OCI-LY7 (cell line): ENCODE results near the gene ARHGEF3. TPM values are rescaled to one million over a fixed set of nuclear protein-coding genes. Genes with fewer than 3 reads are reported as not detected.

Source experiments
- BruUV-seq: library from RNA; stranded (reverse); fragments of 400-500 nt; replicated peaks from 2 replicates; lab custom pipeline; 2021; lab: Mats Ljungman, UMichigan
- CTCF ChIA-PET: fragments of 300-600 bp; sonication (Branson Sonifier 250); formaldehyde crosslinking; loops from one replicate; lab custom pipeline; 2022; ENCODE audit warnings: antibody characterized with exemption; ENCODE audit not compliant: unreplicated experiment; lab: Charles Lee
- POLR2A ChIA-PET: fragments of 300-600 bp; sonication (Branson Sonifier 250); formaldehyde crosslinking; loops from one replicate; lab custom pipeline; 2022; ENCODE audit warnings: antibody characterized with exemption; lab: Charles Lee
- DNase-seq: peaks from one replicate; pipeline ENCODE4 v3.0.0-alpha.2; 2015; ENCODE audit warnings: low spot score
- H2AFZ ChIP-seq: fragments of 200-600 bp; sonication (generic), shearing (Covaris generic); 2 replicates; pipeline ENCODE4 v1.6.1; 2014; ENCODE audit warnings: mild to moderate bottlenecking, antibody characterized with exemption, low read length, moderate library complexity
- H3K27ac ChIP-seq: fragments of 200-600 bp; sonication (generic); 2 replicates; pipeline ENCODE4 v1.5.1; 2014; ENCODE audit warnings: mixed run types, low read depth, mild to moderate bottlenecking, moderate library complexity, low read length, inconsistent platforms; ENCODE audit not compliant: poor library complexity, severe bottlenecking
- H3K36me3 ChIP-seq: fragments of 200-600 bp; sonication (generic); 2 replicates; pipeline ENCODE4 v1.6.1; 2014; ENCODE audit warnings: mild to moderate bottlenecking, antibody characterized with exemption, low read length, moderate library complexity, mixed read lengths; ENCODE audit not compliant: insufficient read depth
- H3K4me1 ChIP-seq: fragments of 200-600 bp; sonication (generic); 2 replicates; pipeline ENCODE4 v1.5.1; 2014; ENCODE audit warnings: mild to moderate bottlenecking, low read length; ENCODE audit not compliant: insufficient read depth, poor library complexity, severe bottlenecking
- H3K4me2 ChIP-seq: fragments of 200-600 bp; sonication (generic); 2 replicates; pipeline ENCODE4 v1.6.1; 2014; ENCODE audit warnings: mild to moderate bottlenecking, low read length
- H3K4me3 ChIP-seq: fragments of 200-600 bp; sonication (generic); 2 replicates; pipeline ENCODE4 v1.5.1; 2014; ENCODE audit warnings: mild to moderate bottlenecking, low read depth, low read length; ENCODE audit not compliant: poor library complexity, severe bottlenecking
- H3K79me2 ChIP-seq: fragments of 200-600 bp; sonication (generic); 2 replicates; pipeline ENCODE4 v1.6.1; 2016; ENCODE audit warnings: low read depth, mild to moderate bottlenecking, low read length, moderate library complexity, mixed read lengths; ENCODE audit not compliant: insufficient read depth
- H3K9me2 ChIP-seq: fragments of 200-600 bp; sonication (generic); 2 replicates; pipeline ENCODE4 v1.6.1; 2016; ENCODE audit warnings: mild to moderate bottlenecking, low read length, mixed read lengths; ENCODE audit not compliant: insufficient read depth
- H3K9me3 ChIP-seq: fragments of 200-600 bp; sonication (generic); 2 replicates; pipeline ENCODE4 v1.6.1; 2014; ENCODE audit warnings: mild to moderate bottlenecking, mixed run types, low read length, mixed read lengths
- H4K20me1 ChIP-seq: fragments of 200-600 bp; sonication (generic); 2 replicates; pipeline ENCODE4 v1.6.1; 2014; ENCODE audit warnings: mild to moderate bottlenecking, antibody characterized with exemption, low read length, moderate library complexity, mixed read lengths; ENCODE audit not compliant: insufficient read depth
- CTCF ChIP-seq: fragments of 200-600 bp; sonication (generic); conservative IDR thresholded peaks from 2 replicates; pipeline ENCODE4 v1.5.1; 2014; ENCODE audit warnings: mild to moderate bottlenecking, antibody characterized with exemption, low read length, moderate library complexity, mixed read lengths
- EZH2phosphoT487 ChIP-seq: fragments of 200-600 bp; sonication (generic); IDR thresholded peaks from 2 replicates; pipeline ENCODE4 v1.6.1; 2018; ENCODE audit warnings: low read depth, borderline replicate concordance, mild to moderate bottlenecking, mixed run types, antibody characterized with exemption, low read length, moderate library complexity, mixed read lengths
- intact Hi-C: fragments of 100-400 bp; cut with micrococcal nuclease; formaldehyde crosslinking; loops from one replicate; pipeline ENCODE4 v1.10.0; 2022; ENCODE audit not compliant: unreplicated experiment
- total RNA-seq, 2 experiments: library from RNA; depleted of rRNA in 1 of 2; stranded (reverse); fragments of >200 nt in 1 of 2; shearing (Covaris generic) in 1 of 2; gene quantifications; 2 replicates each; pipeline ENCODE4 v1.2.3, GENCODE V29; 2014 to 2022

Gene ARHGEF3
- total RNA-seq, 2 experiments from 2014 or later: 14.1 to 26.9 TPM

GRCh38 chr3:56700151-56700550 lies 101.6 kb downstream of the ARHGEF3 start:
- POLR2A ChIA-PET: interaction anchor here (0.8 to 2.5 kb wide), 6 partner anchors 19 to 292 kb away, joined by 3 to 17 read pairs (median 3); no protein-coding TSS in a partner anchor
- Histone ChIP-seq H2AFZ (0 out of 2 replicates have a peak overlapping the region, but pooled peaks have one; percentile 4), H3K4me1 (peaks cover 26% of the 10 kb centered on the region), H3K79me2 (no peaks in the 10 kb centered on the region), H3K4me2 (no peak overlapping the region), H4K20me1 (no peaks in the 10 kb centered on the region), H3K36me3 (no peaks in the 10 kb centered on the region), H3K9me3 (no peaks in the 10 kb centered on the region), H3K27ac (no peak overlapping the region), H3K9me2 (no peaks in the 10 kb centered on the region), H3K4me3 (no peak overlapping the region)
- CTCF ChIA-PET: interaction anchor here (0.5 kb wide), 1 partner anchor 230 kb away, joined by 3 read pairs; no protein-coding TSS in a partner anchor
- no peak for DNase-seq
- TF ChIP-seq EZH2phosphoT487 (no peak), CTCF (no peak)
- BruUV-seq: no TSS peak
- intact Hi-C loops: loop anchor here (5.0 kb wide), 1 partner anchor 82 kb away; no protein-coding TSS in a partner anchor

- Histone ChIP-seq H3K4me1 (peaks cover 26% of the 10 kb centered on the region), H2AFZ (peak overlapping the region; percentile 94), H3K36me3 (no peaks in the 10 kb centered on the region), H3K4me2 (peak overlapping the region; percentile 22), H3K79me2 (no peaks in the 10 kb centered on the region), H3K9me3 (no peaks in the 10 kb centered on the region), H3K9me2 (no peaks in the 10 kb centered on the region), H3K27ac (no peak overlapping the region), H4K20me1 (no peaks in the 10 kb centered on the region), H3K4me3 (no peak overlapping the region)
- no TSS peak for BruUV-seq
- TF ChIP-seq EZH2phosphoT487 (no peak), CTCF (no peak)
- intact Hi-C loops: no loop called here
- ChIA-PET POLR2A (interaction anchor here (0.6 to 2.0 kb wide), 5 partner anchors 8 to 297 kb away, joined by 3 to 6 read pairs (median 4); partner anchors contain the start of gene TASOR), CTCF (no interaction called here)
- DNase-seq: peak; percentile 24
Observed at GRCh38 chr3:56694867-56695683, 106.7 kb downstream of the ARHGEF3 start.
